Gastrocnemius medialis (tissue), 4 donors: ENCODE measurements around the gene ZFHX3. TPM values are rescaled to one million over a fixed set of nuclear protein-coding genes. Genes with fewer than 3 reads are reported as not detected.
A peak's percentile ranks its signal among the peaks of the same experiment; 100 is the strongest.

Source experiments
- ATAC-seq, 2 donors: fragments of 150-250 bp; one replicate each; pipeline ENCODE4 v1.9.1; 2016
- DNase-seq, 2 donors: peaks; one replicate each; pipeline ENCODE4 v3.0.0-alpha.2; 2019
- H3K27ac ChIP-seq, 4 donors: fragments of 200-600 bp; sonication (generic); 1 replicate in 1 of 4; 2 replicates in 3 of 4; pipeline ENCODE4 v1.5.1; 2016 to 2018; ENCODE audit warnings: mild to moderate bottlenecking in 2 of 4, moderate library complexity in 1 of 4
- H3K27me3 ChIP-seq, 3 donors: fragments of 200-600 bp; sonication (generic) in 2 of 3; 1 replicate in 1 of 3; 2 replicates in 2 of 3; pipeline versions ENCODE4 v1.5.1 to v1.6.0; 2016 to 2019; ENCODE audit warnings: mild to moderate bottlenecking in 1 of 3, moderate library complexity in 1 of 3
- H3K36me3 ChIP-seq, 2 donors: fragments of 200-600 bp; sonication (generic) in 1 of 2; one replicate each; pipeline ENCODE4 v1.5.1; 2017 to 2018
- H3K4me1 ChIP-seq, 2 donors: fragments of 200-600 bp; sonication (generic) in 1 of 2; one replicate each; pipeline ENCODE4 v1.5.1; 2016 to 2017; ENCODE audit warnings: mild to moderate bottlenecking in 2 of 2
- H3K4me3 ChIP-seq, 4 donors: fragments of 200-600 bp; sonication (generic) in 3 of 4; 1 replicate in 1 of 4; 2 replicates in 3 of 4; pipeline ENCODE4 v1.5.1; 2016 to 2019; ENCODE audit warnings: mild to moderate bottlenecking in 2 of 4
- H3K9me3 ChIP-seq, 3 donors: fragments of 200-600 bp; sonication (generic) in 2 of 3; 1 replicate in 1 of 3; 2 replicates in 2 of 3; pipeline ENCODE4 v1.5.1; 2016 to 2019
- POLR2A ChIP-seq, 2 donors: fragments of 450-650 bp; IDR thresholded peaks; one replicate each; pipeline ENCODE4 v1.6.1; 2017; ENCODE audit warnings: antibody characterized with exemption in 2 of 2, mild to moderate bottlenecking in 2 of 2, moderate library complexity in 2 of 2
- in situ Hi-C, 4 donors: fragments of 200-750 bp; cut with MboI; loops; one replicate each; pipeline versions ENCODE4 v1.15.0 to v1.8.0; 2017; ENCODE audit warnings: low sequenced_read_pairs in 4 of 4
- intact Hi-C: fragments of 100-400 bp; cut with DNase I; formaldehyde crosslinking; loops from one replicate; pipeline ENCODE4 v1.15.1; 2023; ENCODE audit warnings: low total_unique reads
- total RNA-seq, 4 donors: library from RNA; depleted of rRNA; stranded (reverse); fragments of >200 nt; gene quantifications; one replicate each; pipeline versions ENCODE4 v1.1.0 to v1.2.3, GENCODE V29; 2016
- TF ChIP-seq, protein P1 (sequence below), 5 experiments: fragments of 450-650 bp in 3 of 5; fragments of 200-600 bp in 2 of 5; sonication (generic) in 2 of 5; IDR thresholded peaks in 4 of 5; conservative IDR thresholded peaks in 1 of 5; 1 replicate in 4 of 5; 2 replicates in 1 of 5; pipeline ENCODE4 v1.5.1; 2016 to 2019; ENCODE audit warnings: antibody characterized with exemption in 5 of 5, mild to moderate bottlenecking in 3 of 5, moderate library complexity in 3 of 5

Gene ZFHX3
- total RNA-seq, 4 donors from 2014 or later = 14.0 to 28.5 (median 27.3) TPM

- intact Hi-C loops (loop anchor here (5.0 kb wide), 1 partner anchor 156 kb away; no protein-coding TSS in a partner anchor), in situ Hi-C loops (loop anchor here in 2 of 4 donors (5.0 kb wide), 1 partner anchor 64 kb away; no protein-coding TSS in a partner anchor)
- ATAC-seq = no peak
- H3K4me1 ChIP-seq = peaks cover 92 to 95% of the 10 kb centered on the region in 2 donors
- DNase-seq = no peak
- TF ChIP-seq POLR2A (IDR thresholded peaks at IDR 0.05) = no peak
- TF ChIP-seq, protein P1, sequence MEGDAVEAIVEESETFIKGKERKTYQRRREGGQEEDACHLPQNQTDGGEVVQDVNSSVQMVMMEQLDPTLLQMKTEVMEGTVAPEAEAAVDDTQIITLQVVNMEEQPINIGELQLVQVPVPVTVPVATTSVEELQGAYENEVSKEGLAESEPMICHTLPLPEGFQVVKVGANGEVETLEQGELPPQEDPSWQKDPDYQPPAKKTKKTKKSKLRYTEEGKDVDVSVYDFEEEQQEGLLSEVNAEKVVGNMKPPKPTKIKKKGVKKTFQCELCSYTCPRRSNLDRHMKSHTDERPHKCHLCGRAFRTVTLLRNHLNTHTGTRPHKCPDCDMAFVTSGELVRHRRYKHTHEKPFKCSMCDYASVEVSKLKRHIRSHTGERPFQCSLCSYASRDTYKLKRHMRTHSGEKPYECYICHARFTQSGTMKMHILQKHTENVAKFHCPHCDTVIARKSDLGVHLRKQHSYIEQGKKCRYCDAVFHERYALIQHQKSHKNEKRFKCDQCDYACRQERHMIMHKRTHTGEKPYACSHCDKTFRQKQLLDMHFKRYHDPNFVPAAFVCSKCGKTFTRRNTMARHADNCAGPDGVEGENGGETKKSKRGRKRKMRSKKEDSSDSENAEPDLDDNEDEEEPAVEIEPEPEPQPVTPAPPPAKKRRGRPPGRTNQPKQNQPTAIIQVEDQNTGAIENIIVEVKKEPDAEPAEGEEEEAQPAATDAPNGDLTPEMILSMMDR (IDR thresholded peaks at IDR 0.05 in 4 of 5, conservative IDR thresholded peaks at IDR 0.05 in 1 of 5) = no peak
- peak overlapping the region; percentile 89 to 99 (median 96) for H3K27ac ChIP-seq
- no peaks in the 10 kb centered on the region for H3K27me3 ChIP-seq
- no peak overlapping the region for H3K4me3 ChIP-seq
- no peaks in the 10 kb centered on the region for H3K36me3 ChIP-seq
- H3K9me3 ChIP-seq = no peaks in the 10 kb centered on the region
Observed at GRCh38 chr16:72988569-72988968, 59.4 kb downstream of the ZFHX3 start.

GRCh38 chr16:72987480-72987901 is 60.4 kb downstream of the ZFHX3 start:
- peaks cover 92% of the 10 kb centered on the region in 2 donors for H3K4me1 ChIP-seq
- H3K27ac ChIP-seq = peak overlapping the region; percentile 89 to 99 (median 96)

DNA sequence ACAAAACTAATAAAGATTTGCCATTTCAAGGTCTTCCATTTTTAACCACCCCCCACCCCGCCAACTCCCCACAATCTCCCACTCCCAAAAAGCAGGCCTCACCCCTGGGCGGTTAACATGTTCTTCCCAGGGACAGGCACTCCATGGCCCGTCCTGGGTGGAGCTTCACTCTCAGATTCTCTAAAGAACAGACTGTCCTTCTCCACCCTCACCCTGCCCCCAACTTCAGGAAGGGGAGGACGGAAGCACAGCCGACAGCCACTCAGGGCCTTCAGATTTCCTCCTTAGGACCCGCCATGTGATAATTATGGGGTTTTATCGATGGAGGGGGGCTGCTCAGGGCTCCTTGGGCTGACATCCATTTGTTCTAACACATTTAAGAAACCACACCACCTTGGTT is 61.9 kb downstream of the ZFHX3 start:
- peak overlapping the region; percentile 89 to 99 (median 96) for H3K27ac ChIP-seq
- H3K36me3 ChIP-seq = no peaks in the 10 kb centered on the region
- in situ Hi-C loops = loop anchor here in 2 of 4 donors (5.0 kb wide), 1 partner anchor 66 kb away; no protein-coding TSS in a partner anchor
- intact Hi-C loops = loop anchor here (1.0 to 5.0 kb wide), 4 partner anchors 30 to 154 kb away; partner anchors contain the start of gene ZFHX3
- H3K4me1 ChIP-seq = peaks cover 77 to 83% of the 10 kb centered on the region in 2 donors
- H3K9me3 ChIP-seq = no peaks in the 10 kb centered on the region
- peak; percentile 39 to 51 for TF ChIP-seq POLR2A (IDR thresholded peaks at IDR 0.05)
- TF ChIP-seq, protein P1 (IDR thresholded peaks at IDR 0.05 in 4 of 5, conservative IDR thresholded peaks at IDR 0.05 in 1 of 5) = no peak
- ATAC-seq = peak; percentile 32
- H3K27me3 ChIP-seq = no peaks in the 10 kb centered on the region
- DNase-seq = peak; percentile 91 to 93
- H3K4me3 ChIP-seq = peak overlapping the region; percentile 39 to 46 (median 42)

More at GRCh38 chr16:72987480-72987901, 60.4 kb downstream of the ZFHX3 start:
- no peak for TF ChIP-seq POLR2A (IDR thresholded peaks at IDR 0.05)
- TF ChIP-seq, protein P1 (IDR thresholded peaks at IDR 0.05 in 4 of 5, conservative IDR thresholded peaks at IDR 0.05 in 1 of 5) = no peak
- no peaks in the 10 kb centered on the region for H3K27me3 ChIP-seq
- DNase-seq (peak in 1 of 2 donors; percentile 68), ATAC-seq (no peak)
- no peak overlapping the region for H3K4me3 ChIP-seq
- intact Hi-C loops (loop anchor here (5.0 kb wide), 1 partner anchor 155 kb away; no protein-coding TSS in a partner anchor), in situ Hi-C loops (loop anchor here in 2 of 4 donors (5.0 kb wide), 1 partner anchor 65 kb away; no protein-coding TSS in a partner anchor)
- H3K9me3 ChIP-seq = no peaks in the 10 kb centered on the region
- no peaks in the 10 kb centered on the region for H3K36me3 ChIP-seq

DNA sequence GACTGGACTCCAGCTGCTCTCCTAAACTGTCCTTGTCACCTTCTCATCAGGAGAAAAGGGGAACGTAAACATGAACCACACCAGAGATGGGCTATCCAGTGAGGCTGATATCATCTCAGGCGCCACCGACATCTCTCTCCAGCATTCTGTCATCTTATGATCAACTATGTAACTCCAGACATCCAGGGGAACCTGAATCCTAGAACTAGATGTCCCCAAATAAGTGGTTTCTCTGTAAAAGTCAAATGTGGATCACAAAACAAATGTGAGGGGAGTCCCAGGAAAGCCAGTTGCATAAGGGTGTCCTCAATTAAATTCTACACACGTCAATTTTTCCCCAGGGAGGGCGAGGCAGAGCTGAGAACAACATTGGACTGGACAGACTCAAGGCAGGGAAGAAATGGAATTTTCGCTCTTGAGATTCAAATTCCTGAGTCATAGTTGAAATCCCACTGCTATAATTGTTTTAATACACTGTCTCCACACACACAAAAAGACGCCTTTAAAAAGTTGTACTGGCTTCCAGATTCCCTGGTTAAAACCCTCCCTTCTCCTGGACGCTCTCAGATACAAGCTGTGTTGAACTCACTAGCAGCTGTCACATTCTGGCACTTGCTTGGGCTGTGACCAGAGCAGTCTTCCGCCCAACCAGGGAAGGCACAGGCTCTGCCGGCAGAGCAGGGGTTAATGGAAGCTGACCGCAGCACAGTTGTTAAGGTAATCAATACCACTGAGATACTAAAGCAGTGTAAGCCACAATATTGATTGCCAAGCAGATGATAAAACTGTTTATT is 62.6 kb downstream of the ZFHX3 start:
- peak overlapping the region; percentile 39 to 46 (median 42) for H3K4me3 ChIP-seq
- no peaks in the 10 kb centered on the region for H3K36me3 ChIP-seq
- TF ChIP-seq, protein P1 (IDR thresholded peaks at IDR 0.05 in 4 of 5, conservative IDR thresholded peaks at IDR 0.05 in 1 of 5) = no peak
- peak; percentile 46 to 76 for TF ChIP-seq POLR2A (IDR thresholded peaks at IDR 0.05)
- H3K9me3 ChIP-seq = no peaks in the 10 kb centered on the region
- intact Hi-C loops (loop anchor here (1.0 to 5.0 kb wide), 4 partner anchors 29 to 153 kb away; partner anchors contain the start of gene ZFHX3), in situ Hi-C loops (loop anchor here in 2 of 4 donors (5.0 kb wide), 1 partner anchor 67 kb away; no protein-coding TSS in a partner anchor)
- peaks cover 70 to 80% of the 10 kb centered on the region in 2 donors for H3K4me1 ChIP-seq
- peak overlapping the region; percentile 89 to 99 (median 96) for H3K27ac ChIP-seq
- peak; percentile 57 to 71 for ATAC-seq
- peak; percentile 86 to 91 for DNase-seq
- H3K27me3 ChIP-seq = no peaks in the 10 kb centered on the region
